Epithelial cell of esophagus (primary cell): Measurements from ENCODE around the gene ZNF474.

Source experiments
- DNase-seq: peaks from one replicate; pipeline ENCODE4 v3.0.0; 2010; ENCODE audit warnings: low read depth
- H3K4me3 ChIP-seq: 2 replicates; pipeline ENCODE4 v1.5.1; 2011; ENCODE audit warnings: mild to moderate bottlenecking, low read length, control low read depth
- CTCF ChIP-seq: IDR thresholded peaks from 2 replicates; pipeline ENCODE4 v1.5.1; 2011; ENCODE audit warnings: low read depth, mild to moderate bottlenecking, low read length, control low read depth, inconsistent platforms; ENCODE audit not compliant: insufficient read depth; ENCODE audit errors: missing control alignments

The ZNF474 gene

GRCh38 chr5:122187426-122187825 lies 58.1 kb downstream of the ZNF474 start:
- H3K4me3 ChIP-seq = no peak overlapping the region
- DNase-seq = no peak
- no peak for TF ChIP-seq CTCF

GRCh38 chr5:122190156-122190555 lies 60.8 kb downstream of the ZNF474 start:
- no peak overlapping the region for H3K4me3 ChIP-seq
- no peak for DNase-seq
- TF ChIP-seq CTCF = no peak

- TF ChIP-seq CTCF = peak; percentile 65
- peak; percentile 71 for DNase-seq
- no peak overlapping the region for H3K4me3 ChIP-seq
These were observed 63.5 kb downstream of the ZNF474 start for GRCh38 chr5:122192497-122193496.

GRCh38 chr5:122195802-122196394 lies 66.6 kb downstream of the ZNF474 start:
- no peak overlapping the region for H3K4me3 ChIP-seq
- TF ChIP-seq CTCF = peak; percentile 82
- DNase-seq = peak; percentile 68

- no peak overlapping the region for H3K4me3 ChIP-seq
- DNase-seq = no peak
- no peak for TF ChIP-seq CTCF
These were observed 69.8 kb downstream of the ZNF474 start for GRCh38 chr5:122199146-122199545.

GRCh38 chr5:122200450-122200849 lies 71.1 kb downstream of the ZNF474 start:
- DNase-seq = no peak
- TF ChIP-seq CTCF = no peak
- H3K4me3 ChIP-seq = no peak overlapping the region

- no peak for TF ChIP-seq CTCF
- no peak overlapping the region for H3K4me3 ChIP-seq
- DNase-seq = no peak
These were observed 71.5 kb downstream of the ZNF474 start for GRCh38 chr5:122200865-122201264.
